Neural progenitor cell (in vitro differentiated cells): ENCODE results near the gene CNGA3.

Experiments
- EZH2 ChIP-seq: fragments of 200-600 bp; sonication (generic); IDR thresholded peaks from 2 replicates; pipeline ENCODE4 v1.6.1; 2017; ENCODE audit warnings: antibody characterized with exemption, mild to moderate bottlenecking, moderate library complexity
- EZH2phosphoT487 ChIP-seq: fragments of 200-600 bp; sonication (generic); IDR thresholded peaks from 2 replicates; pipeline ENCODE4 v1.6.1; 2017; ENCODE audit warnings: antibody characterized with exemption
- TF ChIP-seq, protein P1 (sequence below): fragments of 200-600 bp; sonication (generic); IDR thresholded peaks from 2 replicates; pipeline ENCODE4 v1.5.1; 2017; ENCODE audit warnings: antibody characterized with exemption, mild to moderate bottlenecking

DNA sequence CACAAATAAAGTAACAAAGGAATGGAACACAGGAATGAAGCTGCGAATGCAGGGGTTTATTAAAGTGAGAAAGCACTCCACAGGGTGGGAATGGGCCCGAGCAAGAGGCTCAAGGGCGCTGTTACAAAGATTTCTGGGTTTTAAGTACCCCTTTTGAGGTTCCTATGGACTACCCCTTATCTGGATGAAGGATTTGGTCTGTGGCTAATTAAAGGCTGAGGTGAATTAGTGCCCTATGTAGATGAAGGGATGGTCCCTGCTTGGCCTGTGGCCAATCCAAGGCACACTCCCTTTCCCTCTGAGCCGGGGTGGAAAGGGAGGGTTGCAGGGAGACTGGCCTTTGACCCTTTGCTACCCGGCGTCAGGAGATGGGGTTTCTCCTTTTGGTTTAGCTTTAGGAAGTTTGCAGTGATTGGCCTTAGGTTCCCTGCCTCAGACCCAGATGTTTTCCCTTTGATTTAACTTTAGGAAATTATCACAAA lies 47.5 kb upstream of the CNGA3 start:
- no peak for TF ChIP-seq EZH2
- TF ChIP-seq, protein P1, sequence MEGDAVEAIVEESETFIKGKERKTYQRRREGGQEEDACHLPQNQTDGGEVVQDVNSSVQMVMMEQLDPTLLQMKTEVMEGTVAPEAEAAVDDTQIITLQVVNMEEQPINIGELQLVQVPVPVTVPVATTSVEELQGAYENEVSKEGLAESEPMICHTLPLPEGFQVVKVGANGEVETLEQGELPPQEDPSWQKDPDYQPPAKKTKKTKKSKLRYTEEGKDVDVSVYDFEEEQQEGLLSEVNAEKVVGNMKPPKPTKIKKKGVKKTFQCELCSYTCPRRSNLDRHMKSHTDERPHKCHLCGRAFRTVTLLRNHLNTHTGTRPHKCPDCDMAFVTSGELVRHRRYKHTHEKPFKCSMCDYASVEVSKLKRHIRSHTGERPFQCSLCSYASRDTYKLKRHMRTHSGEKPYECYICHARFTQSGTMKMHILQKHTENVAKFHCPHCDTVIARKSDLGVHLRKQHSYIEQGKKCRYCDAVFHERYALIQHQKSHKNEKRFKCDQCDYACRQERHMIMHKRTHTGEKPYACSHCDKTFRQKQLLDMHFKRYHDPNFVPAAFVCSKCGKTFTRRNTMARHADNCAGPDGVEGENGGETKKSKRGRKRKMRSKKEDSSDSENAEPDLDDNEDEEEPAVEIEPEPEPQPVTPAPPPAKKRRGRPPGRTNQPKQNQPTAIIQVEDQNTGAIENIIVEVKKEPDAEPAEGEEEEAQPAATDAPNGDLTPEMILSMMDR: no peak
- no peak for TF ChIP-seq EZH2phosphoT487
